Fibroblast of peridontal ligament (primary cell): ENCODE measurements around the gene SHPK.
"Not testable (repeated sequence)": the region's sequence is repeated elsewhere in the genome, so short reads cannot be mapped to it uniquely, and the experiment has no call there.

Experiments used
- DNase-seq: peaks from one replicate; pipeline ENCODE4 v3.0.0-alpha.2; 2010; ENCODE audit errors: extremely low read depth

Gene SHPK

DNA sequence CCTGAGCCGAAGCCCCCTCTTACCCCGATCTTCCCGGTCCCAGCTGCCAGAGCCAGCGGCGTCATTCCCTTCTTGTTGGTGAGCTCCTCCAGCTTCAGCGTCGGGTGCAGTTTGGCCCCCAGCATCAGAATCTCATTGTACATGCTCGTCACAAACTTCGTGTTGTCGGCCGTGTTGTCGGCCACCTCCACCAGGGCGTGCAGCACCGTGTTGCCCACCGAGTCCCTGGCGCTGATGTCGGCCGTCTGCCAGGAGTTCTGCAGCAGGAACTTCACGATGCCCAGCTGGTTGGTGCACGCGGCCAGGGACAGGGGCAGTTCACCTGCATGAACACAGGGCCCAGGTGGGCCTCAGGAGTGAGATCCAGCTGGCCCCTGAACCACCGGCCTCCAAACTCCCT lies 46.3 kb downstream of the SHPK start:
- DNase-seq, result no peak

DNA sequence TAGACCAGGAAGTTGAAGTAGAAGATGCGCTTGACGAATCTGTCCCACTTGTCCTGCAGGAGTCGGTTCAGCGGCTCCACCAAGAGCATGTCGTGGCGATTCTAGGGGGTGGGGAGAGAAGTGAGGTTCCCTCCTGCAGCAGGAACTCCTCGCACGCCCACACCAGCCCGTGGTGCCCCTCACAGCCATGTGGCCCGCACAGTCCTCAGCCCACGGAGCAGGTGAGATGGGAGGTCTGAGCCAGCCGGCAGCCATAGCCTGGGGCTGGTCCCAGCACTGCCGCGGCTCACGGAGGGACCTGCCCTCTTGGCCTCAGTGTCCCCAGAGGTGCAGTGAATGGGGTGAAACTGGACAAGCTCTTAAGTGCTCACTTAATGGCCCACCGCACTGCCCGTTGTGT lies 50.2 kb downstream of the SHPK start:
- DNase-seq, result no peak

DNA sequence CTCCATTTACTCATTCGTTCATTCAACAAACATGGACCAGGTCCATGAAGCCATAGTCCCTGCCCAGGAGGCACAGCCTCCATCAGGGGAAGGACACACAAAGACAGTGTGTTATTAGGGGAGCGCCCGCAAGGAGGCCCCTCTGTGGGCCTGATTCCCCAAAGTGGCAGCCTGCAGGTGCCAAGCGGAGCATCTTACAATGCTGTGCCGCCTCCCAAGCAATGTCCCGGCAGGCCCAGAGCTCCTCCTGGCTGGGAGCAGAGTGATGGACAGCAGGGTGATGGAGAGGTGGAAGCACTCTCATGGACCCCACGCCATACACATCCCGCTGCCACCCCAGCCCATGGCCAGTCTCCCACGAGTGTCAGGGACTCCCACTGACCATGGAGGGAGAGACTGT lies 52.6 kb downstream of the SHPK start:
- DNase-seq, result no peak

DNA sequence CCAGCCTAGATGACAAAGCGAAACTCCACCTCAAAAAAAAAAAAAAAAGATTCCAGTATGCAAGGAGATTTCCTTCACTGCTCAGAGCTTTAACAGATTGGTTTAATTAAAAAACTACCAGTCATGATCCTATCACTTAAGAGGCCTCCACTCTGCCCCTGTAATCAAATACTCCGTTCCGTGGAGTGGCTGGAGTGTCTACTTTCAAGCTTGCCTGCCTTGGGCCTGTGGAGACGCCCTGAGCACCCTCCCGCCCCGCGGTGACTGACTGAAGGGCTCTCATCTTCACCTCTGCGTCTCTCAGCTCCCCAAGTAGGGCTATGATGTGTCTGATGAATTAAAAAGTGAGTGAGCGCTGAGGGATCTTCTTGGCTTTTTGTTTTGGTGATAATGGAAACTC lies 53.1 kb downstream of the SHPK start:
- DNase-seq, result peak; percentile 8

DNA sequence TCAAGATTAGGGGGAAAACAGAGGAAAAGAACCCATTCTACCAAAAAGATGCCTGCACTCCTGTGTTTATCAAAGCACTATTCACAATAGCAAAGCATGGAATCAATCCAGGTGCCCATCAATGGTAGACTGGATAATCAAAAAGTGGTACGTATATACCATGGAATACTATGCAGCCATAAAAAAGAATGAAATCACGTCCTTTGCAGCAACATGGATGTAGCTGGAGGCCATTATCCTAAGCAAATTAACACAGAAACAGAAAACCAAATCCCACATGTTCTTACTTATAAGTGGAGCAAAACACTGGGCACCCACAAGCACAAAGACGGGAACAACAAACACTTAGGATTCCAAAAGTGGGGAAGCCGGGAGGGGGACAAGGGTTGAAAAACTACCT lies 57.4 kb downstream of the SHPK start:
- not testable (repeated sequence) for DNase-seq

DNA sequence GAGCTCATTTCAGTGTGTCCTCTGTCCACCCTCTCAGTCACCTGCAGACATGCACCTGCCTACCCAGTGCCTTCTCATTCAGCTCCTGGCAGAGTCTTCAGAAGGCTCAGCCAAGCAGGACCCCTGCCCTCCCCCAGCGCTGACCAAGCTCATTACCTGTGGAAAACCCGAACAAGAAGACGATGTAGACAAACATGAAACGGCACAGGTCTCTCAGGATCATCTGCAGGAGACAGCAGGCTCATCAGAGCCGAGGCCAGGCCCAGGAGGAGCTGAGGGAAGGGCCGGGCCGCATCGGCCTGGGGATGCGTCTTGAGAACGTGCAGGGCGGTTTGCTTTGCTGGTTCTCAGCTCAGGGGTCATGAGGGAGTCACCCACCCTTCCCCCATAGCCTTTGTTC lies 59.1 kb downstream of the SHPK start:
- DNase-seq, result no peak

DNA sequence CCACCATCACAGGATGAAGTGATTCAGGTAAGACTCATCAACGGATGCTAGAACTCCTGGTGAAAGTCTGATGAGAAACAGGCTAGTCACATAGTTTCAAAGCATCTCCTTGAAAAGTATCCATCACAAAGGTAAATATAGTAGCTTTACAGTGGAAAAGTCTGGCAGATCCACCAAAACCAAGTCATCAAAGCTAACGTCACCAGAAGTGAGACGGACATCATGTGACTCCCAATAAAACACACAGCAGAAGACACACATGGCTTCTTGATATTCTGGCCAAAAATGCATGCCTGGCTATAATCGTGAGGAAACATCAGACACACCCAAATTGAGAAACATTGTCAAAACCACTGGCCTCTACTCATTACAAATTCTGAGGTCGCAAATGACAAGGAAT lies 60.5 kb downstream of the SHPK start:
- DNase-seq, result peak; percentile 59

DNA sequence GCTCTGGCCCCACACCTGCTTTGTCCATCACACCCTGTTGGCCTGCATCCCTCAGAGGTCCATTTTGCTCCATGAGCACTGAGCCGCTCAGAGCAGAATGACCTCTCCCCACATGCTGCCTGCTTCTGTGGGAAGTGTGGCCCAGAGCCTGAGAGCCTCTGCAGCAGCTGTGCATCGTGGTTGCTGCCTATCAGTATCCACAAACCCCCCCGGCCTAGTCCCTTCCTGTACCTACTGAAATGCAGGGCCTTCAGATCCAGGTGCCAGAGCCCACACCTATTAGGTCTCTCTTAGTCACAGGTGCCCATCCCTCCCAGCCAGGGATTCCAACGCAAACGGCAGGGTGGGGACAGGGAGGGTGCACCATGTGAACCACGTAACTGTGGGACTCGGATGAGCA lies 61.8 kb downstream of the SHPK start:
- DNase-seq, result no peak

DNA sequence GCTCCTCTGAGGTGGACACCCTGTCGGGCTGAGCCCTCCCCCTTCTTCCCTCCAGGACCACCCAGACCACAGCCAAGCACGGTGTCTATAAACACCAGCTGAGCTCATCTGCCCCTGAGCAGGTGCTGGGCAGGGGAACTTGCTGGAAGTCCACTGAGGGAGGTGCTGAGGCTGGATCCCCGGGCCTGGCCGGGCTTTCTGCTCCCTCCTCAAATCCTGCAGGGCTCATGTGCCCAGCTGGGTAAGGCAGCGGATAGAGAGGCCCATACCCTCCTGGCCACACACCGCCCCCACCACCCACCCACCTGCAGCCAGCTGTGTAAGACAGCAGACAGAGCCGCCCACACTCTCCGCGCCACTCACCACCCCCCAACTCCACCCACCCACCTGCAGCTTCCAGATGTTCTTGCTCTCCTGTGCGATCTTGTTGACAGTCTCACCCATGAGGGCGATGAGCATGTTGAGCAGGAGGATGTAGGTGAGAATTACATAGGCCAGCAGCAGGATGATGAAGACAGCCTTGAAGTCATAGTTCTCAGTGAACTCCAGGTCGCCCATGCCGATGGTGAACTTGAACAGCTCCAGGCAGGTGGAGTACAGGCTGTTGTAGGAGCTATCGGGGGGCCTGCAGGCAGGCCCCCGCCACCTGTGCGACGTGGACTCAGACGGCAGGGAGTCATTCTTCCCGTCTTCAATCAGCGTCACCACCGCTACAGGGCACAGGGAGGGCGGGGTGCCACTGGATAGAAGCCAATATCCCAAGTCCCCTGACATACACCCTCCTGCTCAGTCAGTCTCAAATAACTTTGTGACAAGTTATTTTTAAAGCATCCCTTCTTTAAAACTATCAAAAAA lies 62.6 kb downstream of the SHPK start:
- no peak for DNase-seq

DNA sequence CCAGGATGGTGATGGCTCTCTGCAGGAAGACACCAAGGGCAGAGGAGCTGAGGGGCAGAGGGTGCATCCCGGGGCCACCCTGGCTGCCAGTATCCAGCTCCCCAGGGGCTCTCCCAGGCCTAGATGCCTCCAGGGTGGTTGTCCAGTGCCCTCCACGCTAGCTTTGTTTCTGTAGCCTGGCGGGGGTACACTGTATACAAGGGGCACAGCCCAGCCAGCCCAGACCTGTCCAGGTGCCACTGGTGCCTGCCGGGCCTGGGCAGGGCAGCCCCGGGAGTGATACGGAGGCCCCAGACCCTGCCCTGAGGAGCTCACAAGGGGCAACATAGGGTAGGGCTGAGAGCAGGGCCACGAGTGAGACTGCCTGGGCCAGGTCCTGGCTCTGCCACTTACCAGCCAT lies 63.8 kb downstream of the SHPK start:
- no peak for DNase-seq

DNA sequence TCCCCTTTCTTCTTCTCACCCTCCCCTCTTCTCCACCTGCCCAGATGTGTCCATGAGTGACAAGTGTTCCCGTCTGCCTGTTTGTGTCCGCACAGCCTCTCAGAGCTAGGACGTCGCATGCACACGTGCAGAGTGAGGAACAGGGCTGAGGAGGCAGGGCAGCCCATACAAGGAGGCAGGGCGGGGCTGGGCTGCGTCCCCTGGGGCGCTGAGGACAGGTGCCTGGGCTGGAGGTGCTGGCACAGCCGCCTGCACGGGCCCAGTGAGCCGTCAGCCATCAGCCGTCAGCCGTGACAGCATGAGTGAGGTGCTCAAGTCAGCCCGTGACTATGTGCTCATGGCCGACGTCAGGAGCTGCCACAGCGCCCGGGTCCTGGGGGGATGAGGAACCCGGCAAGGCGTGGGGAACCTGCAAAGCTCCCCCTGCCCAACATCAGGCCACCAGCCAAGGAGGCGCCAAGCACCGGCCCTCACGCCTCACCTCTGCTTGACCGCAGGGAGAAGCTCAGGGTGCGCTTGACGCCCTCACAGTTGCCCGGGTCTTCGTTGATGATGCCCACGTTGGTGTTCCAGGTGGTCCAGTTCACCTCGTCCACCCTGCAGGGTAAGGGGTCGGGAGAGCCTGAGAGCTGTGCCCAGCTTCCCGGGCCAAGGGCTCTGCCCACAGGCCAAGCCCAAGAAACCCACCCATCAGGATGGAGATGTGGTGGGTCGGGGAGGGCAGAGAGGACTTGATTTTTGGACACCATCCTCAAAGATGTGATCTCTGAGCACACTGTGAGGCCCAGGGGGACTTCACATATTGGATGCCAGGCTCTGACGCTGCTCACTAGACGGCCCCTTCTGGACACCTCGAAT lies 64.8 kb downstream of the SHPK start:
- no peak for DNase-seq

DNA sequence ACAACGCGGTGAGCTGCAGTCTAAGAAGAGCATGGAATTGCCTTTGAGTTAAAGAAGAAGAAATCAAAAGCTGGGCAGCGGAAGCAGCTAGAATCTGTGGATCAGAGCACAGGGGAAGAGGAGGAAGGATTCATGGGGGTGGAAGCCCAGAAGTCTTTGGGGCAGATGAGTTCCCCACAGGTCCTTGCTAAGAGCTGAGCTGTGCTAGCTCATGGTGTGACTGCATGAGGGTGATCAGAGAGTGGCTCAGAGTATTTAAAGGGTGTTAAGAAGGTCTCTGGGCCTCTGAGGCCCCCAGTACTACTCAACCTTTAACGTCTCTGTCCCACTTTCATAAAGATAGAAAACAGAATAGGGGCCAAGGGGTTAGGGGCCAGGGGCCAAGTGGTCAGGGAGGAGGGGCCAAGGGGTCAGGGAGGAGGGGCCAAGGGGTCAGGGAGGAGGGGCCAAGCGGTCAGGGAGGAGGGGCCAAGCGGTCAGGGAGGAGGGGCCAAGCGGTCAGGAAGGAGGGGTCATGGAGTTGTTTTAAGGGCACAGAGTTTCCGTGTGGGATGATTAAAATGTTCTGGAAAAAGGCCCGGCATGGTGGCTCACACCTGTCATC lies 66.4 kb downstream of the SHPK start:
- no peak for DNase-seq

DNA sequence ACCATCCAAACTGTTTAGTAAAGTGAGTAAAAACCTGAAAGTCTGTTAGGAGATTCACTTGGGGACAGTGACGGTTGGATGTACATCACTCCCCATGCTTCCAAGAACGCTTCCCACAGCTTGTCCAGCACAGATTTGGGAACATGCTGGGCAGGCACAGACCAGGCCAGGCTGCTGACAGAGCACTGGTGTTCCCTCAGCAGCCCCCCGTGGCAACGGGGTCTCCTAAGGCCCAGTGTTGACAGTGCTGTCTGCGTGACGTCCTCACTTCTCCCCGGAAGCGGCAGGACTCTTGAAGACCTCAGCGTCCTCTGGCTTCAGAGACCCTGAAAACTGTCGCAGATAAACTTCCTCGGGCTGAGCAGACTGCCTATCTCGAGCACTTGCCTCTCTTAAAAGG lies 69.5 kb downstream of the SHPK start:
- no peak for DNase-seq

DNA sequence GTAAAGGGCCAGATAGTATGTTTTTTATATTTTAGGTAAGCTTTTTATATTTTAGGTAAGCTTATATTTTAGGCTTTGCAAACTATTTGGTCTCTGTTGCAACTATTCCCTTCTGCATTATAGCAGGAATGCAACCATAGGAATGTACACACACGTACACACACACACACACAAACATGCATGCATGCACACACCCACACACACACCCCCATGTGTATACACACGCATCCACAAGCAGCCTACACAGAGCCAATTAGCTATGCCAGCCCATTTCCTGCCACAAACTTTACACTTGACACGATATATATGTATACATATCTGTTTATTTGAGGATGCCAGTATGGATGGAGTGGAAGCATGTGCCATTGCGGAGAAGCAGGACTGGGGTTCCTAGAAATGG lies 70.9 kb downstream of the SHPK start:
- DNase-seq, result no peak

DNA sequence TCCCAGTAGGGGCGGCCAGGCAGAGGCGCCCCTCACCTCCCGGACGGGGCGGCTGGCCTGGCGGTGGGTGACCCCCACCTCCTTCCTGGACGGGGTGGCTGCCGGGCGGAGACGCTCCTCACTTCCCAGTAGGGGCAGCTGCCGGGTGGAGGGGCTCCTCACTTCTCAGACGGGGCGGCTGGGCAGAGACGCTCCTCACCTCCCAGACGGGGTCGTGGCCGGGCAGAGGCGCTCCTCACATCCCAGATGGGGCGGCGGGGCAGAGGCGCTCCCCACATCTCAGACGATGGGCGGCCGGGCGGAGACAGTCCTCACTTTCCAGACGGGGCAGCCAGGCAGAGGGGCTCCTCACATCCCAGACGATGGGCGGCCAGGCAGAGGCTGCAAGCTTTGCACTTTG lies 71.8 kb downstream of the SHPK start:
- not testable (repeated sequence) for DNase-seq

DNA sequence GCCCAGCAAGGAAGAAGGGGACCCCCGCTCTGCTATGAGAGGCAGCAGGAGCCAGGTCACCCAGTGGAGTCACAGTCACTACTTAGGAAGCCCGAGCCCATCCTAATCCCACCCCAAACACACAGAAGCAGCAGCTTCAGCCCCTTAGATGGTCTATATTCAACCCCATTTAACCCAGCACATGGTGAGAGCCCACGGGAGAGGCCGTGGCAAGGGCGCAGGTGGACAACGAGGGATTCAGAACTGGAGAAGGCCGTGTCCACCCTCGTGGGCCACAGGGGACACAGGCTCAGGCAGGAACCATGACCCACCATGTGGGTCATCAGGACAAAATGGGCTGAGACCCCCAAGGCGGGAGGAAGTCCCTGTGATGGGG lies 76.8 kb downstream of the SHPK start:
- no peak for DNase-seq

DNA sequence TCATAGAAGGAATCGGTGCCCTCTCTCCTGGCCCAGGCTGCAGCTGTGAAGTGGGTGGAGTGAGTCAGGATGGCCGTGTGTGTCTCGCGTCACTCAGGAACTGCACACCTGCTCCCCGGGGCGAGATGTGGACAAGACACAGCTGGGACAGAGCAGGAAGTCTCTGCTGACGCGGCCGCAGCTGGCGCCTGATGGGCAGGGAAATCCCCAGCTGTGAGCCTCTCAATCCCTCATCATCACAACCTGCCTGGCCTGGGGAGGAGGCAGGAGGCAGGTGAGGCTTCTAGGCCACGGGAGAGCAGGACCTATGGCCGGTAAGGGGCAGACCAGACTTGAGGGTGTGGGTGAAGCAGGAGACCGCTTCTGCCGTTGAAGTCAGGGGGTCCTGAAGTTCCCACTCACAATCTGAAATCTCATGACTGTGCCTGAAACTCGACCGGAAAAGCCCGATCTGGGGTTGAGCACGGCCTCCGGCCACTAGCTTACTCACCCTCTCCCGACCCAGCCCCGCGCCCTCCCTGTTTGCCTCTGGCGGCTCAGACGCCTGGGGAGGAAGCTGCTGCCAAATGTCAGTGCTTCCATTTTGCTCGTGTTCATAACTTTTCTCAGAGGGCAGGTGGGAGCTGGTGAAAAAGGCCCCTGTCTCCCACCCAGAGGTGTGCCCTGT lies 77.3 kb downstream of the SHPK start:
- DNase-seq, result no peak
